H9 (cell line): ENCODE results near the gene SURF2. TPM values are rescaled to one million over a fixed set of nuclear protein-coding genes. Genes with fewer than 3 reads are reported as not detected.
A peak's percentile ranks its signal among the peaks of the same experiment; 100 is the strongest.

ENCODE experiments used
- DNase-seq: peaks from one replicate; pipeline ENCODE4 v3.0.0-alpha.2; 2017
- H2AFZ ChIP-seq: one replicate; pipeline ENCODE4 v1.6.1; 2013; ENCODE audit warnings: mild to moderate bottlenecking, low read length, control low read depth, moderate library complexity
- H2AK5ac ChIP-seq: 2 replicates; pipeline ENCODE4 v1.6.1; 2013; ENCODE audit warnings: low read length, control low read depth, mixed read lengths; ENCODE audit not compliant: insufficient read length
- H2BK120ac ChIP-seq: one replicate; pipeline ENCODE4 v1.6.1; 2013; ENCODE audit warnings: low read depth, mild to moderate bottlenecking, low read length, control low read depth, inconsistent platforms; ENCODE audit not compliant: poor library complexity, severe bottlenecking
- H2BK12ac ChIP-seq: 2 replicates; pipeline ENCODE4 v1.6.1; 2013; ENCODE audit warnings: low read length, control low read depth, mixed read lengths, low read depth; ENCODE audit not compliant: insufficient read length
- H2BK15ac ChIP-seq: 2 replicates; pipeline ENCODE4 v1.6.1; 2013; ENCODE audit warnings: low read depth, low read length, control low read depth
- H2BK20ac ChIP-seq: one replicate; pipeline ENCODE4 v1.6.1; 2013; ENCODE audit warnings: low read depth, mild to moderate bottlenecking, low read length, control low read depth, inconsistent platforms; ENCODE audit not compliant: poor library complexity, severe bottlenecking
- H2BK5ac ChIP-seq: 2 replicates; pipeline ENCODE4 v1.6.1; 2013; ENCODE audit warnings: low read length, control low read depth, mixed read lengths; ENCODE audit not compliant: insufficient read length
- H3K14ac ChIP-seq: 2 replicates; pipeline ENCODE4 v1.6.1; 2013; ENCODE audit warnings: low read length, control low read depth; ENCODE audit not compliant: insufficient read depth
- H3K18ac ChIP-seq: 2 replicates; pipeline ENCODE4 v1.6.1; 2013; ENCODE audit warnings: low read depth, mild to moderate bottlenecking, mixed read lengths, low read length, control low read depth; ENCODE audit not compliant: insufficient read length
- H3K23ac ChIP-seq: 2 replicates; pipeline ENCODE4 v1.6.1; 2013; ENCODE audit warnings: low read length, control low read depth, mixed read lengths, low read depth; ENCODE audit not compliant: insufficient read length
- H3K23me2 ChIP-seq: 2 replicates; pipeline ENCODE4 v1.6.1; 2013; ENCODE audit warnings: low read depth, mild to moderate bottlenecking, mixed read lengths, low read length, control low read depth; ENCODE audit not compliant: insufficient read length, poor library complexity, severe bottlenecking
- H3K27ac ChIP-seq: 2 replicates; pipeline ENCODE4 v1.5.1; 2013; ENCODE audit warnings: low read length, control low read depth, mixed read lengths, low read depth; ENCODE audit not compliant: insufficient read length
- H3K27me3 ChIP-seq: 2 replicates; pipeline ENCODE4 v1.6.1; 2013; ENCODE audit warnings: low read length, control low read depth, inconsistent platforms; ENCODE audit not compliant: insufficient read depth
- H3K4ac ChIP-seq: 2 replicates; pipeline ENCODE4 v1.6.1; 2013; ENCODE audit warnings: low read depth, mild to moderate bottlenecking, control low read depth, inconsistent platforms, low read length, moderate library complexity
- H3K4me1 ChIP-seq: 2 replicates; pipeline ENCODE4 v1.6.1; 2013; ENCODE audit warnings: low read length, control low read depth, inconsistent platforms; ENCODE audit not compliant: insufficient read depth
- H3K4me2 ChIP-seq: 2 replicates; pipeline ENCODE4 v1.6.1; 2013; ENCODE audit warnings: low read length, control low read depth, mixed read lengths; ENCODE audit not compliant: insufficient read length, insufficient read depth
- H3K56ac ChIP-seq: 2 replicates; pipeline ENCODE4 v1.6.1; 2013; ENCODE audit warnings: low read depth, mild to moderate bottlenecking, mixed read lengths, low read length, control low read depth; ENCODE audit not compliant: insufficient read length
- H3K79me1 ChIP-seq: 2 replicates; pipeline ENCODE4 v1.6.1; 2013; ENCODE audit warnings: low read depth, mild to moderate bottlenecking, moderate library complexity, low read length, control low read depth, inconsistent platforms; ENCODE audit not compliant: insufficient read depth, poor library complexity, severe bottlenecking
- H3K79me2 ChIP-seq: 2 replicates; pipeline ENCODE4 v1.6.1; 2013; ENCODE audit warnings: low read length, control low read depth, inconsistent platforms; ENCODE audit not compliant: insufficient read depth
- H3K9ac ChIP-seq: 2 replicates; pipeline ENCODE4 v1.6.1; 2013; ENCODE audit warnings: low read length, control low read depth, mixed read lengths; ENCODE audit not compliant: insufficient read length; ENCODE audit errors: extremely low read depth
- H3K9me3 ChIP-seq: one replicate; pipeline ENCODE4 v1.6.1; 2013; ENCODE audit warnings: low read depth, low read length, inconsistent platforms; ENCODE audit not compliant: control insufficient read depth
- H3T11ph ChIP-seq: one replicate; pipeline ENCODE4 v1.6.1; 2013; ENCODE audit warnings: mild to moderate bottlenecking, low read length, control low read depth, inconsistent platforms
- H4K20me1 ChIP-seq: one replicate; pipeline ENCODE4 v1.6.1; 2013; ENCODE audit not compliant: control insufficient read depth, insufficient read length, insufficient read depth
- H4K5ac ChIP-seq: 2 replicates; pipeline ENCODE4 v1.6.1; 2013; ENCODE audit warnings: low read depth, mild to moderate bottlenecking, mixed read lengths, low read length, control low read depth; ENCODE audit not compliant: insufficient read length
- H4K8ac ChIP-seq: replicated peaks from 2 replicates; pipeline ENCODE4 v1.6.1; 2013; ENCODE audit warnings: low read length, control low read depth, mixed read lengths, low read depth; ENCODE audit not compliant: insufficient read length
- H4K91ac ChIP-seq: 2 replicates; pipeline ENCODE4 v1.6.1; 2013; ENCODE audit warnings: low read depth, mild to moderate bottlenecking, moderate library complexity, mixed read lengths, low read length, control low read depth; ENCODE audit not compliant: insufficient read length
- H3K27ac Mint-ChIP-seq, 3 experiments: 2 replicates in 2 of 3; 3 replicates in 1 of 3; pipeline ENCODE4 v1.8.0; 2020 to 2021; ENCODE audit warnings: mixed read lengths in 3 of 3, mild to moderate bottlenecking in 1 of 3, moderate library complexity in 1 of 3
- H3K27me3 Mint-ChIP-seq: 2 replicates; pipeline ENCODE4 v1.8.0; 2021; ENCODE audit warnings: low read depth, mild to moderate bottlenecking, moderate library complexity, mixed read lengths
- H3K36me3 Mint-ChIP-seq, 3 experiments: 2 replicates in 2 of 3; 3 replicates in 1 of 3; pipeline ENCODE4 v1.8.0; 2020 to 2021; ENCODE audit warnings: low read depth in 3 of 3, mixed read lengths in 3 of 3; ENCODE audit not compliant: insufficient read depth in 1 of 3
- H3K4me1 Mint-ChIP-seq, 2 experiments: 2 replicates each; pipeline ENCODE4 v1.8.0; 2020; ENCODE audit warnings: mixed read lengths in 2 of 2
- H3K4me3 Mint-ChIP-seq, 2 experiments: 2 replicates in 1 of 2; 3 replicates in 1 of 2; pipeline ENCODE4 v1.8.0; 2020 to 2021; ENCODE audit warnings: mild to moderate bottlenecking in 2 of 2, mixed read lengths in 2 of 2, moderate library complexity in 1 of 2
- H3K9me3 Mint-ChIP-seq, 2 experiments: 2 replicates in 1 of 2; 3 replicates in 1 of 2; pipeline ENCODE4 v1.8.0; 2020; ENCODE audit warnings: mild to moderate bottlenecking in 2 of 2, mixed read lengths in 2 of 2, moderate library complexity in 1 of 2
- CTCF ChIP-seq: fragments of 200-600 bp; sonication (generic); conservative IDR thresholded peaks from 3 replicates; pipeline ENCODE4 v1.8.0; 2021; ENCODE audit warnings: antibody characterized with exemption, mild to moderate bottlenecking
- WGBS: extraction: QIAGEN DNeasy Blood & Tissue Kit; methylation state at CpG from one replicate; pipeline ENCODE4 v1.1.7; 2013; ENCODE audit warnings: missing lambda C conversion rate, low lambda C conversion rate, mixed read lengths; ENCODE audit not compliant: insufficient read length; ENCODE audit errors: extremely low coverage; 5-methylcytosine and 5-hydroxymethylcytosine counted together
- total RNA-seq: library from RNA; stranded (reverse); gene quantifications from 2 replicates; pipeline ENCODE4 v1.2.1, GENCODE V29; 2021

SURF2 gene
- total RNA-seq, 1 experiment from 2014 or later, result 44.4 TPM

- no peak for TF ChIP-seq CTCF
- Mint-ChIP-seq H3K4me3 (no peak overlapping the region), H3K27me3 (no peaks in the 10 kb centered on the region), H3K4me1 (peaks cover 4 to 7% of the 10 kb centered on the region in 2 experiments), H3K36me3 (peaks cover 25 to 78% (median 61%) of the 10 kb centered on the region in 3 experiments; a peak in 6 of 7 replicates), H3K27ac (peak overlapping the region in 1 of 3 experiments; percentile 65; a peak in 2 of 7 replicates), H3K9me3 (no peaks in the 10 kb centered on the region)
- Histone ChIP-seq H2BK20ac (no peak overlapping the region), H4K91ac (no peak overlapping the region), H3K18ac (no peak overlapping the region), H3K79me1 (peaks cover 34% of the 10 kb centered on the region), H2BK15ac (no peak overlapping the region), H3K14ac (no peak overlapping the region), H2BK5ac (no peak overlapping the region), H4K5ac (no peak overlapping the region), H3K4ac (no peak overlapping the region), H3K23ac (no peak overlapping the region), H3K27ac (no peak overlapping the region), H3K27me3 (no peaks in the 10 kb centered on the region), H3T11ph (no peak overlapping the region), H2AFZ (no peak overlapping the region), H3K9me3 (no peaks in the 10 kb centered on the region), H3K4me2 (no peak overlapping the region), H3K9ac (no peak overlapping the region), H2BK12ac (no peak overlapping the region), H2BK120ac (no peak overlapping the region), H4K20me1 (no peaks in the 10 kb centered on the region), H4K8ac (no peak overlapping the region), H3K79me2 (peaks cover 54% of the 10 kb centered on the region; the same call in 1 of the 2 replicates), H2AK5ac (no peak overlapping the region), H3K4me1 (no peaks in the 10 kb centered on the region), H3K23me2 (no peaks in the 10 kb centered on the region), H3K56ac (no peak overlapping the region)
- DNase-seq, result no peak
- WGBS, result no CpG with 5 or more reads among the region's 6 CpGs
Observed at GRCh38 chr9:133369422-133369821, 13.1 kb downstream of the SURF2 start.
